AG08395 (cell line): ENCODE measurements around the gene FILIP1L.

Experiments
- DNase-seq: peaks from one replicate; pipeline ENCODE4 v3.0.0; 2012; ENCODE audit warnings: mixed read lengths, low spot score

The FILIP1L gene

GRCh38 chr3:99974989-99975388 is 139.3 kb downstream of the FILIP1L start:
- no peak for DNase-seq

- DNase-seq, result no peak
These were observed 141.8 kb downstream of the FILIP1L start for GRCh38 chr3:99972380-99973104.

GRCh38 chr3:99971761-99972160 is 142.5 kb downstream of the FILIP1L start:
- DNase-seq, result no peak

- no peak for DNase-seq
These were observed 144.1 kb downstream of the FILIP1L start for GRCh38 chr3:99970198-99970597.

GRCh38 chr3:99969136-99969535 is 145.2 kb downstream of the FILIP1L start:
- no peak for DNase-seq

GRCh38 chr3:99967796-99968195 is 146.5 kb downstream of the FILIP1L start:
- DNase-seq, result no peak

- no peak for DNase-seq
These were observed 147.5 kb downstream of the FILIP1L start for GRCh38 chr3:99966662-99967416.

GRCh38 chr3:99965681-99966408 is 148.5 kb downstream of the FILIP1L start:
- DNase-seq, result no peak

- no peak for DNase-seq
These were observed 149.2 kb downstream of the FILIP1L start for GRCh38 chr3:99965077-99965476.

- peak; percentile 50 for DNase-seq
These were observed 151.6 kb downstream of the FILIP1L start for GRCh38 chr3:99962703-99963102.

GRCh38 chr3:99961756-99962515 is 152.4 kb downstream of the FILIP1L start:
- no peak for DNase-seq

- no peak for DNase-seq
These were observed 153.4 kb downstream of the FILIP1L start for GRCh38 chr3:99960941-99961340.

- no peak for DNase-seq
These were observed 154.0 kb downstream of the FILIP1L start for GRCh38 chr3:99960123-99960878.

GRCh38 chr3:99958222-99958912 is 155.9 kb downstream of the FILIP1L start:
- no peak for DNase-seq

GRCh38 chr3:99957151-99957796 is 157.0 kb downstream of the FILIP1L start:
- DNase-seq, result no peak

GRCh38 chr3:99955773-99956562 is 158.3 kb downstream of the FILIP1L start:
- DNase-seq, result no peak

GRCh38 chr3:99954914-99955644 is 159.2 kb downstream of the FILIP1L start:
- no peak for DNase-seq

- no peak for DNase-seq
These were observed 160.7 kb downstream of the FILIP1L start for GRCh38 chr3:99953596-99953995.

- peak; percentile 58 for DNase-seq
These were observed 162.0 kb downstream of the FILIP1L start for GRCh38 chr3:99952306-99952705.
